Heart right ventricle (tissue), 16 donors: ENCODE results near the gene CCDC178. TPM values are rescaled to one million over a fixed set of nuclear protein-coding genes. Genes with fewer than 3 reads are reported as not detected.

Experiments used
- ATAC-seq, 8 donors: fragments of 200-7000 bp; cut with Tn5 transposase; one replicate each; pipeline ENCODE4 v1.9.1; 2020; ENCODE audit warnings: mild to moderate bottlenecking in 8 of 8, moderate library complexity in 8 of 8, moderate number of reproducible peaks in 1 of 8
- DNase-seq, 2 donors: peaks; one replicate each; pipeline ENCODE4 v3.0.0-alpha.2; 2020
- H3K27ac ChIP-seq, 10 donors: fragments of 200-600 bp; sonication (generic) in 2 of 10; one replicate each; pipeline versions ENCODE4 v1.5.0 to v1.8.0; 2020 to 2022; ENCODE audit warnings: mild to moderate bottlenecking in 3 of 10
- H3K27me3 ChIP-seq, 7 donors: fragments of 200-600 bp; one replicate each; pipeline ENCODE4 v1.8.0; 2021 to 2022; ENCODE audit warnings: mild to moderate bottlenecking in 2 of 7
- H3K36me3 ChIP-seq, 9 donors: fragments of 200-600 bp; sonication (generic) in 1 of 9; one replicate each; pipeline versions ENCODE4 v1.5.0 to v1.8.0; 2020 to 2022; ENCODE audit warnings: mild to moderate bottlenecking in 2 of 9
- H3K4me1 ChIP-seq, 9 donors: fragments of 200-600 bp; sonication (generic) in 1 of 9; one replicate each; pipeline versions ENCODE4 v1.5.0 to v1.8.0; 2020 to 2022; ENCODE audit warnings: mild to moderate bottlenecking in 4 of 9
- H3K4me3 ChIP-seq, 10 donors: fragments of 200-600 bp; sonication (generic) in 2 of 10; one replicate each; pipeline versions ENCODE4 v1.5.0 to v1.8.0; 2020 to 2022; ENCODE audit warnings: mild to moderate bottlenecking in 7 of 10, moderate library complexity in 2 of 10
- H3K9me3 ChIP-seq, 11 donors: fragments of 200-600 bp in 10 of 11; sonication (generic) in 2 of 11; one replicate each; pipeline versions ENCODE4 v1.5.0 to v1.8.0; 2013 to 2022; ENCODE audit warnings: mild to moderate bottlenecking in 2 of 11, control low read depth in 1 of 11, moderate library complexity in 1 of 11
- CTCF ChIP-seq, 9 donors: fragments of 200-600 bp; sonication (generic) in 2 of 9; IDR thresholded peaks; one replicate each; pipeline versions ENCODE4 v1.5.0 to v1.8.0; 2021 to 2022; ENCODE audit warnings: antibody characterized with exemption in 9 of 9, mild to moderate bottlenecking in 5 of 9, moderate library complexity in 1 of 9
- WGBS, 2 donors: extraction: QIAGEN DNeasy Blood & Tissue Kit; methylation state at CpG; one replicate each; pipeline ENCODE4 v1.1.7; 2013; ENCODE audit warnings: inconsistent platforms in 1 of 2; 5-methylcytosine and 5-hydroxymethylcytosine counted together
- intact Hi-C, 10 donors: fragments of 100-400 bp; cut with DNase I; formaldehyde crosslinking; loops; one replicate each; pipeline versions ENCODE4 v1.11.1 to v1.14.2; 2022
- polyA plus RNA-seq, 2 donors: library from polyadenylated mRNA; stranded (reverse); fragments of 200-250 nt; gene quantifications; one replicate each; pipeline ENCODE4 v1.2.3, GENCODE V29; 2013
- total RNA-seq, 10 donors: library from RNA; stranded (reverse); fragmentation: NEBNext Ultra II Directional in 3 of 10; extraction: Animal tissue kit (Norgen Biotek cat#: 25700) in 3 of 10; gene quantifications; one replicate each; pipeline versions ENCODE4 v1.2.1 to v1.2.4, GENCODE V29; 2021 to 2023
- donor health status: Arrhythmogenic right ventricular cardiomyopathy.
- donor health status: ischemic (EF 13 %, LVEDD 7.1; RV severe dilation, severe dysfunction).
- donor health status: healthy with polysubstance abuse.
- donor health status: DM: no; HTN: yes; CAD: no.
- donor health status: DM: no; HTN: no; CAD: no.
- donor health status: ischemic (EF 25% LVEDD 6.9; RV normal size, moderate dysfunction).
- donor health status: ischemic (EF 25% LVEDD 5.7; RV mildly dilated, moderate dysfunction).
- donor health status: healthy.
- donor health status: DM: yes; HTN: yes; CAD: no.
- donor health status: Ischemic cardiomyopathy.
- donor health status: ischemic (EF 35%, LVEDD 5.7; RV mildly dilated, moderate dysfunction).
- donor health status: nonischemic (EF 11% LVEDD 7.7; RV severe dilation, severe dysfunction).
- donor health status: DM: yes; HTN: yes; CAD: no.
- donor health status: PGD.
- donor health status: ischemic (EF 29% LVEDD 5.4; RV normal size, mild dysfunction).
- donor health status: nonischemic (EF 23%, LVEDD 6.1; RV moderate dilation, normal function).

Gene CCDC178
- total and polyA plus RNA-seq, 12 donors: 0.28 to 1.5 (median 0.43) TPM; not detected in 6

GRCh38 chr18:32980896-32981295, 459.6 kb downstream of the CCDC178 start:
- TF ChIP-seq CTCF (IDR thresholded peaks at IDR 0.05): no peak
- WGBS, 2 donors: 65 to 66% methylated on average over 2 of the region's 2 CpGs
- Histone ChIP-seq H3K27me3 (no peaks in the 10 kb centered on the region), H3K4me1 (no peaks in the 10 kb centered on the region), H3K4me3 (no peak overlapping the region), H3K9me3 (no peaks in the 10 kb centered on the region), H3K36me3 (no peaks in the 10 kb centered on the region), H3K27ac (no peak overlapping the region)
- intact Hi-C loops: no loop called here
- DNase-seq: no peak
- ATAC-seq: no peak

GRCh38 chr18:32975501-32975900, 465.0 kb downstream of the CCDC178 start:
- TF ChIP-seq CTCF (IDR thresholded peaks at IDR 0.05): no peak
- Histone ChIP-seq H3K27me3 (no peaks in the 10 kb centered on the region), H3K27ac (no peak overlapping the region), H3K36me3 (no peaks in the 10 kb centered on the region), H3K9me3 (peaks cover 0 to 15% (median 0%) of the 10 kb centered on the region in 11 donors), H3K4me1 (no peaks in the 10 kb centered on the region), H3K4me3 (no peak overlapping the region)
- ATAC-seq (no peak), DNase-seq (no peak)
- intact Hi-C loops: loop anchor here in 1 of 10 donors (10.0 kb wide), 1 partner anchor 61 kb away; no protein-coding TSS in a partner anchor

- no peaks in the 10 kb centered on the region for H3K4me1 ChIP-seq
- 88 to 91% methylated on average over 1 of the region's 1 CpG for WGBS, 2 donors
Observed at GRCh38 chr18:32975163-32975436, 465.4 kb downstream of the CCDC178 start.

GRCh38 chr18:32974421-32975162, 465.9 kb downstream of the CCDC178 start:
- DNase-seq: no peak

More at GRCh38 chr18:32975163-32975436, 465.4 kb downstream of the CCDC178 start:
- TF ChIP-seq CTCF (IDR thresholded peaks at IDR 0.05): no peak
- intact Hi-C loops: loop anchor here in 1 of 10 donors (10.0 kb wide), 1 partner anchor 60 kb away; no protein-coding TSS in a partner anchor
- ATAC-seq (no peak), DNase-seq (no peak)
- no peak overlapping the region for H3K27ac ChIP-seq
- no peaks in the 10 kb centered on the region for H3K27me3 ChIP-seq
- H3K4me3 ChIP-seq: no peak overlapping the region
- no peaks in the 10 kb centered on the region for H3K36me3 ChIP-seq
- peaks cover 0 to 15% (median 0%) of the 10 kb centered on the region in 11 donors for H3K9me3 ChIP-seq

More at GRCh38 chr18:32974421-32975162, 465.9 kb downstream of the CCDC178 start:
- no peak for ATAC-seq
- Histone ChIP-seq H3K27ac (no peak overlapping the region), H3K36me3 (no peaks in the 10 kb centered on the region), H3K4me3 (no peak overlapping the region), H3K9me3 (peaks cover 0 to 15% (median 0%) of the 10 kb centered on the region in 11 donors), H3K27me3 (no peaks in the 10 kb centered on the region), H3K4me1 (no peaks in the 10 kb centered on the region)
- no peak for TF ChIP-seq CTCF (IDR thresholded peaks at IDR 0.05)
- 64 to 72% methylated on average over 4 of the region's 4 CpGs for WGBS, 2 donors
- intact Hi-C loops: loop anchor here in 1 of 10 donors (10.0 kb wide), 1 partner anchor 60 kb away; no protein-coding TSS in a partner anchor
